Naive thymus-derived CD4-positive, alpha-beta T cell (primary cell): ENCODE data around the gene ZNF423. TPM values are rescaled to one million over a fixed set of nuclear protein-coding genes. Genes with fewer than 3 reads are reported as not detected.

Experiments used
- ATAC-seq: fragments of 150-1000 bp; cut with Tn5 transposase; 2 replicates; pipeline ENCODE4 v1.10.0; 2021; ENCODE audit warnings: mild to moderate bottlenecking, moderate library complexity
- CTCF ChIA-PET: fragments of 350-600 bp; sonication (Branson Sonifier 250); formaldehyde crosslinking; loops from one replicate; lab custom pipeline; 2021; ENCODE audit warnings: antibody characterized with exemption; lab: Charles Lee
- POLR2A ChIA-PET: fragments of 350-600 bp; sonication (Branson Sonifier 250); formaldehyde crosslinking; loops from one replicate; lab custom pipeline; 2021; ENCODE audit warnings: antibody characterized with exemption, inconsistent platforms; lab: Charles Lee
- DNase-seq, 9 donors: peaks; one replicate each; pipeline versions ENCODE4 v3.0.0 to v3.0.0-alpha.2; 2020 to 2022; ENCODE audit warnings: mixed read lengths in 1 of 9
- H3K27ac ChIP-seq: one replicate; pipeline ENCODE4 v1.7.0; 2013; ENCODE audit warnings: mild to moderate bottlenecking, low read depth, low read length, moderate library complexity
- H3K27me3 ChIP-seq, 2 donors: one replicate each; pipeline ENCODE4 v1.7.0; 2013; ENCODE audit warnings: low read length in 2 of 2, mild to moderate bottlenecking in 2 of 2, moderate library complexity in 2 of 2; ENCODE audit not compliant: control insufficient read depth in 2 of 2, insufficient read depth in 2 of 2
- H3K36me3 ChIP-seq, 3 experiments: 1 replicate in 2 of 3; 2 replicates in 1 of 3; pipeline ENCODE4 v1.7.0; 2013; ENCODE audit warnings: low read length in 3 of 3, mild to moderate bottlenecking in 3 of 3, moderate library complexity in 1 of 3; ENCODE audit not compliant: insufficient read depth in 3 of 3, control insufficient read depth in 2 of 3
- H3K4me1 ChIP-seq, 2 donors: one replicate each; pipeline ENCODE4 v1.7.0; 2013; ENCODE audit warnings: low read length in 2 of 2, mild to moderate bottlenecking in 2 of 2, moderate library complexity in 1 of 2; ENCODE audit not compliant: control insufficient read depth in 2 of 2, insufficient read depth in 2 of 2
- H3K4me3 ChIP-seq: 2 replicates; pipeline ENCODE4 v1.7.0; 2013; ENCODE audit warnings: mild to moderate bottlenecking, low read length
- H3K9me3 ChIP-seq, 3 experiments: 1 replicate in 2 of 3; 2 replicates in 1 of 3; pipeline ENCODE4 v1.7.0; 2013; ENCODE audit warnings: low read length in 3 of 3; ENCODE audit not compliant: control insufficient read depth in 2 of 3
- H3K27ac Mint-ChIP-seq, 9 donors: one replicate each; pipeline ENCODE4 v1.8.0; 2020 to 2022; ENCODE audit warnings: mixed read lengths in 9 of 9, mild to moderate bottlenecking in 8 of 9, moderate library complexity in 5 of 9, inconsistent platforms in 2 of 9
- H3K27me3 Mint-ChIP-seq, 5 donors: one replicate each; pipeline ENCODE4 v1.8.0; 2021 to 2022; ENCODE audit warnings: mixed read lengths in 5 of 5, mild to moderate bottlenecking in 1 of 5
- H3K36me3 Mint-ChIP-seq, 5 donors: one replicate each; pipeline ENCODE4 v1.8.0; 2020 to 2022; ENCODE audit warnings: mixed read lengths in 5 of 5, mild to moderate bottlenecking in 3 of 5, inconsistent platforms in 1 of 5
- H3K4me1 Mint-ChIP-seq, 7 donors: one replicate each; pipeline ENCODE4 v1.8.0; 2020 to 2022; ENCODE audit warnings: mixed read lengths in 7 of 7, mild to moderate bottlenecking in 3 of 7, inconsistent platforms in 1 of 7
- H3K4me3 Mint-ChIP-seq, 10 donors: one replicate each; pipeline ENCODE4 v1.8.0; 2020 to 2022; ENCODE audit warnings: mild to moderate bottlenecking in 10 of 10, mixed read lengths in 10 of 10, moderate library complexity in 6 of 10, inconsistent platforms in 2 of 10
- H3K9me3 Mint-ChIP-seq, 11 donors: one replicate each; pipeline ENCODE4 v1.8.0; 2020 to 2022; ENCODE audit warnings: mixed read lengths in 11 of 11, mild to moderate bottlenecking in 4 of 11, inconsistent platforms in 1 of 11, moderate library complexity in 1 of 11
- intact Hi-C, 2 donors: fragments of 100-400 bp; cut with micrococcal nuclease; formaldehyde crosslinking; loops; one replicate each; pipeline ENCODE4 v1.15.1; 2023
- polyA plus RNA-seq, 2 donors: library from polyadenylated mRNA; unstranded; fragments of 300-500 nt; fragmentation: Illumina TruSeq; gene quantifications; one replicate each; pipeline ENCODE4 v1.2.3, GENCODE V29; 2021
- total RNA-seq, 6 experiments: library from RNA in 5 of 6; stranded (reverse) in 5 of 6; gene quantifications; 1 replicate in 5 of 6; 2 replicates in 1 of 6; pipeline ENCODE4 v1.2.3 and lab custom pipeline; 2021 to 2026

The ZNF423 gene
- total and polyA plus RNA-seq, 7 experiments from 2014 or later = not detected

DNA sequence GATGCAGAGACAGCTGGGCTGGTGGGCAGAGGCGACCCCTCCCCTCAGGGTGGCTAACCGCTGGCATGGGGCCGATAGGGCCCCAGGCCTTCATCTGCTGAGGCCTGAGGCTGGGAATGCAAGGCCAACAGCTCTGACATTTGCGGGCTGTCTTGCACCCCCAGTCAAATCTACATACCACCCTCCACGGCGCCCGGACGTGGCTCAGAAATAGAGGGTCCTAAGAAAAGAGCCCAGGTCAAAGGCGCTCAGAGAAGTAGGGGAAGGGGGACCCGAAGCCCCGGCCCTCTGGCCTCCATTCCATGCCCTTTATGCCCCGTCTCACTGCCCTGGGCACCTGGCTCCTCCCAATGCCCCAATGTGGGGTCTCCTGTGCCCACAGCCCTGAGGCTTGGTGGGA is 340.1 kb downstream of the ZNF423 start:
- Histone ChIP-seq H3K36me3 (no peaks in the 10 kb centered on the region), H3K27me3 (no peaks in the 10 kb centered on the region), H3K4me3 (no peak overlapping the region), H3K27ac (no peak overlapping the region), H3K9me3 (no peaks in the 10 kb centered on the region), H3K4me1 (no peaks in the 10 kb centered on the region)
- Mint-ChIP-seq H3K4me1 (no peaks in the 10 kb centered on the region), H3K27ac (no peak overlapping the region), H3K9me3 (no peaks in the 10 kb centered on the region), H3K27me3 (no peaks in the 10 kb centered on the region), H3K4me3 (no peak overlapping the region), H3K36me3 (no peaks in the 10 kb centered on the region)
- DNase-seq (no peak), ATAC-seq (no peak)
- intact Hi-C loops = no loop called here
- POLR2A ChIA-PET = interaction anchor here (0.6 kb wide), 1 partner anchor 39 kb away, joined by 3 read pairs; no protein-coding TSS in a partner anchor
- CTCF ChIA-PET = no interaction called here

DNA sequence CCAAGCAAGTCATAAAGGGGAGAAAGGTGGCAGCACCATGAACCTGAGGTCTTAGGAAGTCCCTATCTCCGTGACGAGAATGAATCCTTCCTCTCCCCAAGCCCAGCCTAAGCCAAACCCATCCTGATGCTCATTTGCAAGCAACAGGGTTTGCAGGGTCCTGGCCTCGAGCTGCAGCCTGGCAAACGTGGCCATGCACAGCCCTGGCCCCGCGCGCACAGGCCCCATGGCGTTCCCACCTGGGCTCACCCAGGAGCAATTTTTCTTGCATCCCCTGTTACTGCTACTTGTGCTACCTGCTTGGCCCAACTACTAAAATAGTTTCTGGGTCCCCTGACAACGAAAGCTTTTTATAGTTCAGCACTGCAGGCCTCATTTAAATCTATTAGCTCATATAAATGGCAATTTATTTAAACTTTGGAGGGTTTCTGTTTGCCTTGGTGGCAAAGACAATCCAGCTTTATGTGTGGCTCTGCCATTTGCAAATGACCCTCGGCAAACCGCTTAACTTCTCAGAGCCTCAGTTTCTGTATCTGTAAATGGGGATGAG is 340.8 kb downstream of the ZNF423 start:
- no peak for ATAC-seq

DNA sequence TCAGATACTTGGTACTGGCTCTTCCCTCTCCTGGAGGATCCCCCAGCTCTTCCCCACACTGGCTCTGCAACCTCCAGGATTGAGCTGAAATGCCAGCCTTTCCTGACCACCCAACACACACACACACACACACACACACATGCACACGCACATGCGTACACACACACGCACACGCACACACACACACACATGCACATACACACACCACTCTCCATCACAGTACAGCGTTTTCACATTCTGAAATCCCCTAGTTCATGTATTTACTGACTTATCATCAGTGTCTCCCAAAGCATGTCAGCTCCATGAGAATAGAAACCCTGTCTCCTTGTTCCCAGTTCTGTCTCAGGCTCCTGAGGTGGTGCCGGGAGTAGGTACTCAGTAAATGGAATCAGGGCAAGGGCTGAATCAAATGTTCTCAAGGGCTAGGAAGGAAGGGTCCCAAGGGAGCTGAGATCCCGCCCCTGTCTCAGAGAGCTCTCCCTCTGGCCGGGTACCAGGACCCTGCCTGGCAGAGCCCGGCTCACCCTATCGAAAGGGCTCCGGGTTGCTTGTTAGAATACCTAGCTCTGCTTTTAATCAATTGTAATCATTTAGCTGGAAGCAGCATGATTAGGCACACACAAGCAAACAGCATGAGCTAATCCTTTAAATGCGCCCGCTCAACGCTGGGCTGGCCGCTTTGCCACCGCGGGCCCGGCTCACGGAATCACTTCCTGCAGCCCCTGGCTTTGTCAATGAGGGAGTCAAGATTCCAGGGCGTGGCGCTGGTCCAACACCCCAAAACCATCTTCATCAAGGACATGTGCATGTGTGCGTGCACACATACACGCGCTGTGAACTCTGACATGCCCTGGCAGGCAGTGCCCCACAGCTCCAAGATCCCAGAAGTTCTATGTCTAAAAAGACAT is 341.6 kb downstream of the ZNF423 start:
- no peak for DNase-seq
- POLR2A ChIA-PET = no interaction called here
- intact Hi-C loops = no loop called here
- ATAC-seq = no peak
- Histone ChIP-seq H3K36me3 (no peaks in the 10 kb centered on the region), H3K27me3 (no peaks in the 10 kb centered on the region), H3K4me3 (no peak overlapping the region), H3K9me3 (no peaks in the 10 kb centered on the region), H3K4me1 (no peaks in the 10 kb centered on the region), H3K27ac (no peak overlapping the region)
- H3K36me3 Mint-ChIP-seq = no peaks in the 10 kb centered on the region
- H3K4me1 Mint-ChIP-seq = no peaks in the 10 kb centered on the region
- H3K4me3 Mint-ChIP-seq = no peak overlapping the region
- H3K9me3 Mint-ChIP-seq = no peaks in the 10 kb centered on the region
- CTCF ChIA-PET = no interaction called here
- H3K27ac Mint-ChIP-seq = peak overlapping the region in 1 of 9 donors; percentile 51
- no peaks in the 10 kb centered on the region for H3K27me3 Mint-ChIP-seq

More for the DNA sequence above, 340.8 kb downstream of the ZNF423 start:
- Mint-ChIP-seq H3K4me1 (no peaks in the 10 kb centered on the region), H3K27ac (no peak overlapping the region), H3K27me3 (no peaks in the 10 kb centered on the region), H3K4me3 (no peak overlapping the region), H3K36me3 (no peaks in the 10 kb centered on the region), H3K9me3 (no peaks in the 10 kb centered on the region)
- H3K4me1 ChIP-seq = no peaks in the 10 kb centered on the region
- CTCF ChIA-PET = no interaction called here
- no peaks in the 10 kb centered on the region for H3K36me3 ChIP-seq
- H3K4me3 ChIP-seq = no peak overlapping the region
- no peaks in the 10 kb centered on the region for H3K27me3 ChIP-seq
- H3K9me3 ChIP-seq = no peaks in the 10 kb centered on the region
- no peak for DNase-seq
- intact Hi-C loops = no loop called here
- POLR2A ChIA-PET = no interaction called here
- H3K27ac ChIP-seq = no peak overlapping the region

DNA sequence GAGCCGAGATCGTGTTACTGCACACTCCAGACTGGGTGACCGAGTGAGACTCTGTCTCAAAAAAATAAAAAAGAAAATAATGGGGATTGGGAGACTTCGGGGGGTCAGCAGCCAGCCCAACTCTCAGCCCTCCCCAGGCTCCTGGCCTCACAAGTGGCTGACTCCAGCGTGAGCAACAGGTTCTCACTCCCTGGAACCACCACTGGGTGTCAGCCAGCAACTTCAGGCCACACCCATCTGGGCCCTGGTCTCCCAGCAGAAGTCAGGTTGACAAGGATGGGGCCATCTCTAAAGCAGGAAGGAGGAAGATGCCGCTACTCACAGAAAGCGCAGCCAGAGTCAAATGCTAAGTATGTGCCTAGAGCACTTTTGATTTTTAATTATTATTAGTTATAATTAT is 342.9 kb downstream of the ZNF423 start:
- Mint-ChIP-seq H3K36me3 (no peaks in the 10 kb centered on the region), H3K4me3 (no peak overlapping the region), H3K4me1 (no peaks in the 10 kb centered on the region), H3K9me3 (no peaks in the 10 kb centered on the region), H3K27me3 (no peaks in the 10 kb centered on the region), H3K27ac (no peak overlapping the region)
- Histone ChIP-seq H3K36me3 (no peaks in the 10 kb centered on the region), H3K9me3 (no peaks in the 10 kb centered on the region), H3K27ac (no peak overlapping the region), H3K27me3 (no peaks in the 10 kb centered on the region), H3K4me3 (no peak overlapping the region), H3K4me1 (no peaks in the 10 kb centered on the region)
- intact Hi-C loops = no loop called here
- POLR2A ChIA-PET = no interaction called here
- CTCF ChIA-PET = no interaction called here
- peak; percentile 45 for ATAC-seq
- no peak for DNase-seq

DNA sequence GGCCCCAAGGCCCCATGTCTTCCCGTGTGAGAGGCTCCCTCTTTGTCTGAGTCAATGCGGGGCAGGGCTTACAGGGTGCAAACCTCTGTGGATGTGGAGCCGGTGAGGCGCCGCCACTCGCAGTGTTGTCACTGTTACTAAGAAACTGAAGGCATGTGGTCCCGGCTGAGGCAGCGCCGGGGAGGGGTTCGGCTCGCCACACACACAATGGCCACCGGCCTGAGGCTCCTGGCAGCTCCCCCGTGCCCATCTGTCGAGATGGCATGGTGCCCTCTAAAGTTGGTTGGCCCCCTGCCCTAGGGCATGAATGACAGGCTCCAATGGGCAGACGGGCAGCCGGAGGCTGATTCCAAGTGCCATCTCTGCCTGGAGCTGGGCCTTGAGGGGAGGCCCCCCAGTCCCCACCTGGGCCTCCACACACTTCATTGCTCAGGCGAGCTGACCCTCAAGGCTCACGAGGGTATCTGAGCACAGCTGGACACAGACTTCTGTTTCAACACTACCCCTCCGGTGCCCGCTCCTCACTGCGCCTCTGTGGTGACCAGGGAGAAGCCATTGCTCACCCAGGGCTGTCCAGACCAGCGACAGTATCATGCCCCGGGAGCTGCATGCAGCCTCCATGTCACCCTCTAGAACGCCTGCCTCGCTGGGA is 345.1 kb downstream of the ZNF423 start:
- Mint-ChIP-seq H3K27ac (no peak overlapping the region), H3K4me1 (no peaks in the 10 kb centered on the region), H3K4me3 (no peak overlapping the region), H3K36me3 (no peaks in the 10 kb centered on the region), H3K9me3 (peaks cover 0 to 4% (median 0%) of the 10 kb centered on the region in 11 donors), H3K27me3 (no peaks in the 10 kb centered on the region)
- intact Hi-C loops = no loop called here
- Histone ChIP-seq H3K4me1 (no peaks in the 10 kb centered on the region), H3K9me3 (no peaks in the 10 kb centered on the region), H3K4me3 (no peak overlapping the region), H3K27me3 (no peaks in the 10 kb centered on the region), H3K36me3 (no peaks in the 10 kb centered on the region), H3K27ac (no peak overlapping the region)
- ChIA-PET POLR2A (no interaction called here), CTCF (no interaction called here)
- ATAC-seq (no peak), DNase-seq (no peak)

DNA sequence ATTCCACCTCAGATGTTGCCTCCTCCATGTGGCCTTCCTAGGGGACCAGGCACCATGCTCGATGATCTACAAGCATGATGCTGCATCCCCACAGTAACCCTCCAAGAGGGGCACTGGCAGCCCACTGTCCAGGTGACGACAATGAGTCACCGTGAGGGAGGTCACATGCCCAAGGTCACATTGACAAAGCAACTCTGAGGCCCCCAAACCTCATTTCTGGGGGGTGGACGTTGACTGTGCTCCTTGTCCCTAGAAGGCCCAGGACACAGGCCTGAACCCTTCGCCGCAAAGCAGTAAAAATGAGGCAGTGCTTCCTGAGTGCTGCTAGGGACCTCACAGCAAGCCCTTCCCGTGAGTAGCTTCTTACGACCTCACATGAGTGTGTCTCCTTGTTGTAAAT is 345.8 kb downstream of the ZNF423 start:
- H3K9me3 ChIP-seq = no peaks in the 10 kb centered on the region
- H3K4me1 ChIP-seq = no peaks in the 10 kb centered on the region
- no peak for ATAC-seq
- ChIA-PET POLR2A (no interaction called here), CTCF (no interaction called here)
- DNase-seq = no peak
- H3K36me3 Mint-ChIP-seq = no peaks in the 10 kb centered on the region
- H3K4me3 ChIP-seq = no peak overlapping the region
- intact Hi-C loops = no loop called here
- no peaks in the 10 kb centered on the region for H3K36me3 ChIP-seq
- no peak overlapping the region for H3K27ac Mint-ChIP-seq
- H3K4me3 Mint-ChIP-seq = no peak overlapping the region
- H3K27ac ChIP-seq = no peak overlapping the region
- H3K27me3 Mint-ChIP-seq = no peaks in the 10 kb centered on the region
- H3K27me3 ChIP-seq = no peaks in the 10 kb centered on the region
- H3K9me3 Mint-ChIP-seq = peaks cover 0 to 4% (median 0%) of the 10 kb centered on the region in 11 donors
- no peaks in the 10 kb centered on the region for H3K4me1 Mint-ChIP-seq
